Measurements from ENCODE around the gene GDF9. TPM values are rescaled to one million over a fixed set of nuclear protein-coding genes. Genes with fewer than 3 reads are reported as not detected.

GDF9 gene
- total and polyA plus RNA-seq, 10 of the 15 experiments (the other 5 are each of a cell fraction or from before 2014, with no cell fraction given) = 0.11 to 1.5 (median 0.34) TPM

- TF ChIP-seq HDAC6 (IDR thresholded peaks at IDR 0.05; ENCODE audit: unreplicated experiment) (no peak), RAD21 (IDR thresholded peaks at IDR 0.05; ENCODE audit: insufficient read depth, low read depth, low read length) (no peak), PKNOX1 (IDR thresholded peaks at IDR 0.05) (no peak), SUPT20H (IDR thresholded peaks at IDR 0.05; ENCODE audit: borderline replicate concordance, control insufficient read depth, low read depth, low read length) (no peak), STAT1 (conservative IDR thresholded peaks at IDR 0.05) (no peak), HCFC1 (IDR thresholded peaks at IDR 0.05; ENCODE audit: low read length) (no peak), FOXK2 (IDR thresholded peaks at IDR 0.05) (no peak)
Measured at GRCh38 chr5:132824426-132824825, 41.8 kb downstream of the GDF9 start (continued).

GRCh38 chr5:132823481-132824050 is 42.7 kb downstream of the GDF9 start:
- no peak overlapping the region for H3K9ac ChIP-seq (ENCODE audit: control insufficient read depth, insufficient read depth, low read length)
- ATAC-seq (no peak), DNase-seq (ENCODE audit: low read depth, low spot score) (no peak), FAIRE-seq (no peak)
- CTCF ChIA-PET = interaction anchor here (0.6 to 6.5 kb wide), 4 partner anchors 30 to 1307 kb away, joined by 4 to 58 read pairs (median 4); no protein-coding TSS in a partner anchor
- H4K20me1 ChIP-seq (ENCODE audit: control insufficient read depth, insufficient read depth) = no peaks in the 10 kb centered on the region
- peaks cover 0 to 2% of the 10 kb centered on the region in 2 experiments; a peak in 3 of 4 replicates for H3K27me3 ChIP-seq (replicated peaks in 1 of 2; ENCODE audit: control insufficient read depth in 2 of 2, insufficient read depth in 2 of 2, low read length in 1 of 2)
- no peaks in the 10 kb centered on the region; the same call in 1 of the 2 replicates for H3K4me1 ChIP-seq (ENCODE audit: control insufficient read depth, insufficient read depth, low read length)
- SMC1A ChIA-PET (ENCODE audit: uncharacterized antibody, unreplicated experiment) = interaction anchor here (0.7 to 10.9 kb wide), 4 partner anchors 69 to 437 kb away, joined by 3 to 129 read pairs (median 3); no protein-coding TSS in a partner anchor
- no peaks in the 10 kb centered on the region for H3K36me3 ChIP-seq (ENCODE audit: control insufficient read depth in 2 of 2, insufficient read depth in 2 of 2, low read length in 1 of 2)
- in situ Hi-C loops (cut with MboI) = loop anchor here (10.0 kb wide), 1 partner anchor 299 kb away; no protein-coding TSS in a partner anchor
- no peak overlapping the region for H3K27ac ChIP-seq (ENCODE audit: control insufficient read depth, insufficient read depth)
- H3K79me2 ChIP-seq (ENCODE audit: control insufficient read depth, insufficient read depth, low read length) = no peaks in the 10 kb centered on the region
- BruUV-seq (replicated peaks) = no TSS peak
- no peak overlapping the region for H3K4me2 ChIP-seq (ENCODE audit: control insufficient read depth, insufficient read depth)
- RAD21 ChIA-PET (ENCODE audit: unreplicated experiment) = interaction anchor here (1.0 to 1.7 kb wide), 2 partner anchors 241 to 297 kb away, joined by 3 to 7 read pairs; no protein-coding TSS in a partner anchor
- H2AFZ ChIP-seq (ENCODE audit: control insufficient read depth, low read depth, low read length) = no peak overlapping the region
- H3K4me3 ChIP-seq = no peak overlapping the region
- WGBS (ENCODE audit: insufficient coverage, insufficient replicate concordance, low lambda C conversion rate, missing lambda C conversion rate) = 65% methylated on average over 7 of the region's 7 CpGs
- intact Hi-C loops (cut with micrococcal nuclease; ENCODE audit: unreplicated experiment) = loop anchor here (5.0 kb wide), 2 partner anchors 86 to 231 kb away; partner anchors contain the start of gene KIF3A
- H3K9me3 ChIP-seq (replicated peaks; ENCODE audit: control insufficient read depth, insufficient read depth, low read length) = no peaks in the 10 kb centered on the region
- POLR2A ChIA-PET = interaction anchor here (0.6 kb wide), 1 partner anchor 27 kb away, joined by 6 read pairs; no protein-coding TSS in a partner anchor
- TF ChIP-seq SIN3A (IDR thresholded peaks at IDR 0.05; ENCODE audit: low read depth, low read length) (no peak), TCF7 (IDR thresholded peaks at IDR 0.05; ENCODE audit: borderline replicate concordance) (no peak), USF2 (IDR thresholded peaks at IDR 0.05; ENCODE audit: borderline replicate concordance, low read depth, low read length) (no peak), CUX1 (IDR thresholded peaks at IDR 0.05; ENCODE audit: insufficient replicate concordance, low read depth, low read length) (no peak), EGR1 (IDR thresholded peaks at IDR 0.05; ENCODE audit: borderline replicate concordance in 1 of 2, low read depth in 2 of 2, low read length in 2 of 2) (no peak), POLR2AphosphoS5 (IDR thresholded peaks at IDR 0.05; ENCODE audit: low read length) (no peak), SUZ12 (IDR thresholded peaks at IDR 0.05; ENCODE audit: unreplicated experiment) (no peak), SREBF1 (IDR thresholded peaks at IDR 0.05; ENCODE audit: low read length) (no peak)

Measured in GM12878 (cell line).